Endothelial cell of umbilical vein (primary cell): ENCODE data around the gene ZIM2.

Experiments
- CTCF ChIP-seq, 2 donors: IDR thresholded peaks; 1 replicate in 1 of 2; 2 replicates in 1 of 2; pipeline ENCODE4 v1.5.1; 2011; ENCODE audit warnings: low read length in 2 of 2, mild to moderate bottlenecking in 2 of 2, moderate library complexity in 2 of 2, control low read depth in 1 of 2, inconsistent platforms in 1 of 2, low read depth in 1 of 2; ENCODE audit not compliant: insufficient read depth in 1 of 2; ENCODE audit errors: extremely low read depth in 1 of 2
- EZH2 ChIP-seq: IDR thresholded peaks from 2 replicates; pipeline ENCODE4 v1.6.1; 2012; ENCODE audit warnings: borderline replicate concordance, low read depth, mild to moderate bottlenecking, moderate library complexity, low read length, inconsistent platforms; ENCODE audit not compliant: severe bottlenecking
- GATA2 ChIP-seq: IDR thresholded peaks from 2 replicates; pipeline ENCODE4 v1.7.0; 2011; ENCODE audit warnings: low read depth, mild to moderate bottlenecking, moderate library complexity, mixed read lengths, low read length; ENCODE audit not compliant: insufficient read length, insufficient read depth

DNA sequence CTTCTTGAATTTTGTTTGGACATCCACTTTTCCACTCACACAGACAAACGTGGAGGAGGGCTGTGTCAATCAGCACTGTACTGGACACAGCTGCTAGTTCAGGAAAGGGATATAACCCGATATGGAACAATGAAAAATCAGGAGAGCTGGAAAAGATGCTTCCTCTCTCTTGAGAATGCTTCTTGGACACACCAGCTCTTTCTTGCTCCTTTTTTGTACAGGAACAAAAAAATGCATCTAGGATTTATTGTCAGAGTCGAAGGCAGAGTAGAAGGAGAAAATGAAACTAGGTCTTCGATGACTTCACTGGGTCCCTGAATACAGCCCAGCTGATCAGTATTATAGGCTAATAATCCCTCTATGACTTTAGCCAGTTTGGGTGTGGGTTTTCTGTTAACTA, 62.2 kb downstream of the ZIM2 start:
- TF ChIP-seq CTCF (IDR thresholded peaks at IDR 0.05; ENCODE audit: extremely low read depth in 1 of 2, insufficient read depth in 1 of 2, low read depth in 1 of 2, low read length in 2 of 2), result no peak
- no peak for TF ChIP-seq EZH2
- no peak for TF ChIP-seq GATA2
